GM10266 (cell line): ENCODE measurements around the gene VWA2.

Experiments used
- DNase-seq: peaks from one replicate; pipeline ENCODE4 v3.0.0; 2012; ENCODE audit errors: extremely low spot score
- TF ChIP-seq, protein P1 (sequence below): IDR thresholded peaks from 2 replicates; pipeline ENCODE4 v1.5.1; 2012; ENCODE audit warnings: mild to moderate bottlenecking, low read depth; ENCODE audit not compliant: control insufficient read depth, insufficient read depth; ENCODE audit errors: missing control alignments

The VWA2 gene

DNA sequence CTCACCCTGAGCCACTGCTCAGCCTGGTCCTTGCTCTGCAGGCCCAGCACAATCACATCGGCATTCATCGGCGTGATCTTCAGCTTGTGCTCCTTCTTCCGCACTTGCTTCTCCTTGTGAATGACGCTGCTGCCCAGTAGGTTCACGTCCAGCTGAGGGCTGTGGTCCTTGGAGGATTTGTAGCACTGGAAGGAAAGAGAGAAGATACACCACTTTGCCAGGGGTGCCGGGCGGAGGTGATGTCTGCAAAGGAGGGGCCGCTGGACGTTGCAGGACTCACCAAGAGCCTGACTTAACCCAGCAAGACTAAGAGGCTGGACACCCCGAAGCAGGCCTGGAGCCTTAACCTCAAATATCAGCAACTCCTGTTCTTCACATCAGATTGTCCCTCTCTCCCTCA is 74.8 kb downstream of the VWA2 start:
- DNase-seq, result no peak
- TF ChIP-seq, protein P1, sequence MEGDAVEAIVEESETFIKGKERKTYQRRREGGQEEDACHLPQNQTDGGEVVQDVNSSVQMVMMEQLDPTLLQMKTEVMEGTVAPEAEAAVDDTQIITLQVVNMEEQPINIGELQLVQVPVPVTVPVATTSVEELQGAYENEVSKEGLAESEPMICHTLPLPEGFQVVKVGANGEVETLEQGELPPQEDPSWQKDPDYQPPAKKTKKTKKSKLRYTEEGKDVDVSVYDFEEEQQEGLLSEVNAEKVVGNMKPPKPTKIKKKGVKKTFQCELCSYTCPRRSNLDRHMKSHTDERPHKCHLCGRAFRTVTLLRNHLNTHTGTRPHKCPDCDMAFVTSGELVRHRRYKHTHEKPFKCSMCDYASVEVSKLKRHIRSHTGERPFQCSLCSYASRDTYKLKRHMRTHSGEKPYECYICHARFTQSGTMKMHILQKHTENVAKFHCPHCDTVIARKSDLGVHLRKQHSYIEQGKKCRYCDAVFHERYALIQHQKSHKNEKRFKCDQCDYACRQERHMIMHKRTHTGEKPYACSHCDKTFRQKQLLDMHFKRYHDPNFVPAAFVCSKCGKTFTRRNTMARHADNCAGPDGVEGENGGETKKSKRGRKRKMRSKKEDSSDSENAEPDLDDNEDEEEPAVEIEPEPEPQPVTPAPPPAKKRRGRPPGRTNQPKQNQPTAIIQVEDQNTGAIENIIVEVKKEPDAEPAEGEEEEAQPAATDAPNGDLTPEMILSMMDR, result no peak

DNA sequence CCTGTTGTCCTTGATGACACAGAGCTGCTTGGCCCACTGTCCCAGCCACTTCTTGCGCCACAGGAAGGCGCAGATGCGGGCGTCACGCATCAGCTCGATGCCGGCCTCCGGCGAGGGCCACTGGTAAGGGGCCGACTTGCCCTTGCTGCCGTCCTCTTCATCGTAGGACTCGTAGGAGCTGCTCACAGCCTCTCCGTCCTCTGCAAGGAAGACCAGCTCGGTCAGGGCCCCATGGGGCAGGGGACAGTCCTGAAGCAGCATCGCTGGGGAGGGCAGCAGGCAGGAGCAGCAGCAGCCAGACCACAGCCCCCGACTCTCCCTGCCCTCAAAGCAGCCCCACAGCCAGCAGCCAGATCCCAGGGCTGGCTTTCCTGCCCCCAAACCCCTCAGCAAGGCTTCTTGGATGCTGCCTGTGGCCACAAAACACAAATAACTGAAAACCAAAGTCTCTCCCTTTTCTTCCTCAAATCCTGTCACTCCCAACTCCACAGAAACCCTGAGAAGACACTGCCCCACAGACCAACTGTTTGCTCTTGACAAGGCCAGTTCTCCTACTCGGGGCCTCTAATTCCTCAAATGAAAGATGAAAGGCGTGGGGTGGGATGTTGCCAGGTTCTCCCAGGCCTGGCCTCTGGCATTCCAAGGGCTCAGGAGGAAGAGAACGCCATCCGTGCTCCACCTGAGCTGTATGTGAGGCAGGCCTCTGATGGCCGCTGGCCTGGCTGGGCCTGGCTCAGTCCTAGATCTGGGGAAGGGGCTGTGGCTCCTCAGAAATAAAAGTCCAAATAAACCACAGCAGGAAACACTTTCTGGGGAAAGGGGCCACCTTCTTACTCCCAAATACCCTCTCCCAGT is 76.7 kb downstream of the VWA2 start:
- TF ChIP-seq, protein P1, result no peak
- DNase-seq, result no peak

DNA sequence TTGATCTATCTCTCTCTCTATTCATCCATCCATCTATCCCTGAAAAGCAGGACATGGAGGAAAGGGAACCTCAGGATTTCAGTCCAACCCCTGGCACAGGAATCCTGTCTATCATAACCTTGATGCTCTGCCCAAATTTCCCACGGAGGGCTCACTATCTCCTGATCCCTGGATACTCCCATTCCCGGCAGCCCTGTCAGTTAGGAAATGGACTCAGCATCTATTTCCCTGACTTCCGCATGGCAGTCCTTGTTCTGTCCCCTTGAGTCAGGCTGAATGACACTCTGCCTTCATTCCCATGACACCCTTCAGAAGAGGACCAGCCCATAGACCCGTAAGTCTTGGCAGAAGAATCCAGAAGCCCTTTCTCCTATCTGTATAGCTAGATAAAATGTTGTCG is 77.7 kb downstream of the VWA2 start:
- TF ChIP-seq, protein P1, result no peak
- DNase-seq, result no peak

DNA sequence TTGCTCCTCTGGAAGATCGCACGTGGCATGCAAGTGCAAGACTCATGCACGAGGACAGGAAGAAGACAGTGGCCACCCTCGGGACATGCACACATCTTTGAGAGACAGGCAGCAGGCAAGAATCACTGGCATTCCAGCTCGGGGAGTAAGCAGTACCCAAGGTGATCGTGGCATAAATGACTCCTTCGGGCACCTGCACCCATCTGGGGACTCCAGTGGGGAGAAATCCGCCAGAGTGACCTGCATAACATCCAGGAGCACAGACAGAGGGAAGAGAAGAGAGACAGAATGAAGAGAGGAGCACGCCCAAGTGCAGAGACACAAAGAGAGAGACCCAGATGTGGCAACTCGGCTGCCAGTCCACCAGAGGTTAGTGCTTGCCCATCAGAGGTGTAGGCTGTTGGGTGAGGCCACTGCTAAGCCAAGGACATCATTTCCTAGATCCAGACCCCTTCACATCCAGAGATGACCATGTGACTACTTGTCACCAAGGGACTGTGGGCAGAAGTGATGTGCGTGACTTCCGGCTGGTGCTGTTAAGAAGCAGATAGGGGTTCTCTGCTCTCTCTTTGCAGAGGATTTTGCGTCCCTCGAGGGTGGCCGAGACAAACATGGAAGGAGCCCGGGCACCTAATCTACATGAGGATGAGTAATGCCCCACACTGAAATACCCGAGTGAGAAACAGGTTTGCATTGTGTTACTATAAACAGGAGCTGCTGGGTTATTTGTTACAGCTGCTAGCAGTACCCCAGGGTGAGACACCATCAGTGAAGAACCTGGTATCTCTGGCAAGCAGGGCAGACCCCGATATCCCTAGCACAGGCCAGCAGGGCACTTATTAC is 80.6 kb downstream of the VWA2 start:
- TF ChIP-seq, protein P1, result no peak
- no peak for DNase-seq

DNA sequence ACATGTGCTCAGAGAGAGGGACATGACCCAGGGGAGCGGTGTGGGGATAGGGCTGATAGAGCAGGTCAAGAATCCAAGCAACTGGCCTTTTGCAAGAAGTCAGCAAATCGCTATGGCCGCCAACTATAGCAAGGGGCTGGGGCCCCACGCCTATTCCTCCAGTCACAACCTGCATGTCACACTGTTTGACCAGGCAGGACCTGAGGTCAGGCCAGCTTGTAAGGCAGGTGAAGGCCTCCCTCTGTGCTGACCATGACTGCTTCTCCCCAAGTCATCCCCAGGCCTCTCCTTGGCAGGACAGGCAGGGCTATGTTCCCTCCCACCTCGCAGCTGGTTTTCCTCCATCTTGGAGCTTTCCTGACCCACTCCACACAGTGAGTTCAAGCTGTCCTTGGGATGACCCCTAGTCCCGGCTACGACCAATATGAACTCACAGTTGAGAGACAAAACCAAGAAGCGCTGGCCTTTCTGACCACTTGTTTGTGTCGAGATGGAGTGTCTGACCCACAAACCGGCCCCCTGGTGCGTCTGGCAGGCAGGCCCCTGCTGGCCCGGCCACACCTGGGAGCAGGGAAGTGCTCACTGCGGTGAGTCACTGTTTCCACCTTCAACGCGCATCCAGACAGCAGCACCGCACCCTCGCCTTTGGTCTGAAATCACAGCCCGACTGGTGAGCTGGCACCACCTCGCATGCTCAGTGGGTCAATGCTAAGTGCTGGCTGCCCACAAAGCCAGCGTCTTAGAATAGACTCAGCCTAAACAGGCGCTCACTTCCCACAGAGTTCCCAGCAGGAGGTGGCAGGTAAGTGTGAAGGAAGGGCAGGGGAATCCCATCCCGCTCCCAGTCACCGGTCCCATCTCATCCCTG is 81.4 kb downstream of the VWA2 start:
- no peak for DNase-seq
- TF ChIP-seq, protein P1, result no peak

DNA sequence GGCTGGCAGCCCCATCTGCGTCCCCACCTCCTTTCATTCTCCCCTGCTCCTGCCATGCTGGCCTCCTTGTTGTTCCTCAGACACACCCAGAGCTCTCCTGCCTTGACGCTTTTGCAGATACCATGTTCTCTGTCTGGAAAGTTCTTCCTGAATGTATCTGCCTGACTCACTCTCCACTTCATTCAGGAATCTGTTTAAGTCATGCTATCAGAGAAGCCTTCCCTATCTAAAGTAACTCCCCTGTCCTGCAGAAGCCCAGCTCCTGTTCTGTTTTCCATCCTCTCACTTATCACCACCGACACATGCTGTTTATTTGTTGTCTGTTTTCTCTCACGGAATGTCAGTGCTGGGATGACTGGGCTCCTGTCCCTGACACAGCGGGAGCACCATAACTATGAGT is 83.3 kb downstream of the VWA2 start:
- TF ChIP-seq, protein P1, result no peak
- no peak for DNase-seq

DNA sequence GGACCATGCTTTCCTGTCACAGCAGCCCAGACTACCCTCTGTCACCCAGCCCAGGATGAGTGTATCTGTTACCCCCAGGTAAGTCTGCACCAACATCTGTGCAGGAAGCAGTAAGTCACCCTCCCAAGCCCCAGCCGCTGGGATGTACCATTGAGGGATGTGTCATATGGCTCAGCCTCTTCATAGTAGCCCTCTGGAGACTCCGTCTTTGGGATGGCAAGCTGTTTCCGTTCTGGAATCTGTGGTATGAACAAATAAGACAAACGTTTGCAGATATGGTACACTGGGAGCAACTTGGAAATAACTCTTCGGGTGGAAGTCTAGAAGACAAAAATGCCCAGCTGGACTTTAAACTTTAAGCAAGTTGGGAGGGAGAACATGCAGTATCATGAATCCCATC is 84.0 kb downstream of the VWA2 start:
- no peak for DNase-seq
- TF ChIP-seq, protein P1, result no peak
